Trophoblast cell (in vitro differentiated cells and primary cell): Measurements from ENCODE around the gene ABO.

ENCODE experiments used
- DNase-seq, 2 donors: peaks; one replicate each; pipeline ENCODE4 v3.0.0-alpha.2; 2016
- H2AFZ ChIP-seq: 2 replicates; pipeline ENCODE4 v1.6.1; 2013; ENCODE audit warnings: low read length, moderate library complexity, mild to moderate bottlenecking; ENCODE audit not compliant: insufficient read depth, poor library complexity
- H2AK5ac ChIP-seq: 2 replicates; pipeline ENCODE4 v1.6.1; 2013; ENCODE audit warnings: mild to moderate bottlenecking, low read length
- H2BK120ac ChIP-seq: 2 replicates; pipeline ENCODE4 v1.6.1; 2013; ENCODE audit warnings: low read length, mild to moderate bottlenecking, moderate library complexity; ENCODE audit not compliant: insufficient read depth, poor library complexity
- H2BK12ac ChIP-seq: 2 replicates; pipeline ENCODE4 v1.6.1; 2013; ENCODE audit warnings: mild to moderate bottlenecking, low read length, moderate library complexity
- H2BK5ac ChIP-seq: 2 replicates; pipeline ENCODE4 v1.6.1; 2013; ENCODE audit warnings: low read length, low read depth, moderate library complexity, mild to moderate bottlenecking; ENCODE audit not compliant: poor library complexity
- H3K14ac ChIP-seq: 2 replicates; pipeline ENCODE4 v1.6.1; 2013; ENCODE audit warnings: mild to moderate bottlenecking, low read length
- H3K18ac ChIP-seq: 2 replicates; pipeline ENCODE4 v1.6.1; 2013; ENCODE audit warnings: mild to moderate bottlenecking, low read length
- H3K23ac ChIP-seq: 2 replicates; pipeline ENCODE4 v1.6.1; 2013; ENCODE audit warnings: low read length
- H3K27ac ChIP-seq: 2 replicates; pipeline ENCODE4 v1.5.1; 2013; ENCODE audit warnings: low read depth, mild to moderate bottlenecking, inconsistent platforms, low read length, moderate library complexity
- H3K27me3 ChIP-seq: 2 replicates; pipeline ENCODE4 v1.6.1; 2013; ENCODE audit warnings: inconsistent platforms, mild to moderate bottlenecking, low read length, moderate library complexity; ENCODE audit not compliant: insufficient read depth
- H3K36me3 ChIP-seq, 2 experiments: 1 replicate in 1 of 2; 2 replicates in 1 of 2; pipeline ENCODE4 v1.6.1; 2013; ENCODE audit warnings: low read length in 2 of 2, mild to moderate bottlenecking in 2 of 2, moderate library complexity in 1 of 2; ENCODE audit not compliant: insufficient read depth in 2 of 2, control insufficient read depth in 1 of 2
- H3K4ac ChIP-seq: 2 replicates; pipeline ENCODE4 v1.6.1; 2013; ENCODE audit warnings: low read depth, mild to moderate bottlenecking, low read length, moderate library complexity
- H3K4me1 ChIP-seq, 2 experiments: 1 replicate in 1 of 2; 2 replicates in 1 of 2; pipeline ENCODE4 v1.6.1; 2013; ENCODE audit warnings: low read length in 2 of 2, mild to moderate bottlenecking in 2 of 2, moderate library complexity in 1 of 2; ENCODE audit not compliant: insufficient read depth in 2 of 2, control insufficient read depth in 1 of 2
- H3K4me2 ChIP-seq: 2 replicates; pipeline ENCODE4 v1.6.1; 2013; ENCODE audit warnings: inconsistent platforms, mild to moderate bottlenecking, low read length, moderate library complexity
- H3K4me3 ChIP-seq: 2 replicates; pipeline ENCODE4 v1.5.1; 2013; ENCODE audit warnings: mild to moderate bottlenecking, low read depth, low read length, inconsistent platforms
- H3K79me1 ChIP-seq: one replicate; pipeline ENCODE4 v1.6.1; 2013; ENCODE audit warnings: low read length
- H3K79me2 ChIP-seq: 2 replicates; pipeline ENCODE4 v1.6.1; 2013; ENCODE audit warnings: low read length, mild to moderate bottlenecking; ENCODE audit not compliant: control insufficient read depth, insufficient read depth, poor library complexity
- H3K9ac ChIP-seq: 2 replicates; pipeline ENCODE4 v1.6.1; 2013; ENCODE audit warnings: mild to moderate bottlenecking, low read length
- H3K9me3 ChIP-seq: 2 replicates; pipeline ENCODE4 v1.6.1; 2013; ENCODE audit warnings: low read depth, mild to moderate bottlenecking, control low read depth, inconsistent platforms, low read length; ENCODE audit not compliant: insufficient read depth
- H4K12ac ChIP-seq: 2 replicates; pipeline ENCODE4 v1.6.1; 2013; ENCODE audit warnings: low read depth, mild to moderate bottlenecking, low read length, moderate library complexity
- H4K8ac ChIP-seq: 2 replicates; pipeline ENCODE4 v1.6.1; 2013; ENCODE audit warnings: low read depth, mild to moderate bottlenecking, low read length, moderate library complexity
- H4K91ac ChIP-seq: one replicate; pipeline ENCODE4 v1.6.1; 2013; ENCODE audit warnings: low read depth, mild to moderate bottlenecking, low read length, moderate library complexity
- WGBS: extraction: QIAGEN DNeasy Blood & Tissue Kit; methylation state at CpG from one replicate; pipeline ENCODE4 v1.1.7; 2013; ENCODE audit warnings: missing lambda C conversion rate; ENCODE audit not compliant: insufficient read length, insufficient coverage; ENCODE audit errors: extremely low coverage; 5-methylcytosine and 5-hydroxymethylcytosine counted together

ABO gene

DNA sequence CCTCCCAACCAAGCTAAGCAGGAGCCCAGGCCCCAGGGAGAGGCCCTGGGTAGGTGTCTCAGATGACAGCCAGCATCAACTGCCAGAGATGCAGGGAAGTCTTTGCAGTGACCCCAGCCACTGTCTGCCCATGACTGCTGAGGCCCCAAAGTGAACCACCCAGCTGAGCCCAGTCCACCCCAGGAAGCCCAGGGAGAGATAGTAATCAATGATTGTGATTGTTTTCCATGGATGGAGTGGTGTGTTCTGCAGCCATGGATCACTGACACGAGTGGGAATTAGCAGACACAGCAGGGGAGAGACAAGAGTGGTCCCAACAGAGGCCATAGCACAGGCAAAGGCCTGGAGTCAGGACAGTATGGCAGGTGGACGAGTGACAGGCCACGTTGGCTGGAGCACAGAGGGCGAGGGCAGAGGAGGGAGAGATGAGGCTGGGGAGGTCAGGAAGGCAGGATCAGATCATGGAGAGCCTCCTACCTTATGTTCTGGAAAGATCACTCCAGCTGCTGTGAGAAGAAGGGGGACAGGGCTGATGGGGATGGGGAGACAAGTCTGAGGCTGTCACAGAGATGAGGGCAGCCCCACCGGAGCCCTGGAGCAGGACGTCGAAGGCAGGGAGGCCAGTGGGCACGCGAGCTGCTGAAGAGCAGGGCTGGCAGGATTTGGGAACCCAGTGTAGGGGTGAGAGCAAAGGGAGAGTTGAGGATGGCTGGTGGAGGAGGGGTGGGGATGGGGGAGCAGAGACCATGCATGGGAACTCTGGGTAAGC is 14.5 kb downstream of the ABO start:
- no CpG with 5 or more reads among the region's 9 CpGs for WGBS

GRCh38 chr9:133258061-133259015 is 16.7 kb downstream of the ABO start:
- H2AFZ ChIP-seq = no peak overlapping the region
- no peak overlapping the region for H2BK5ac ChIP-seq
- no peak overlapping the region for H2BK12ac ChIP-seq
- no peak overlapping the region for H2BK120ac ChIP-seq
- no peak overlapping the region for H3K18ac ChIP-seq
- H2AK5ac ChIP-seq = no peak overlapping the region
- no peak overlapping the region for H3K14ac ChIP-seq
- H3K9me3 ChIP-seq = peaks cover 6% of the 10 kb centered on the region
- H4K8ac ChIP-seq = no peak overlapping the region
- no peak overlapping the region for H4K91ac ChIP-seq
- H3K4me1 ChIP-seq = no peaks in the 10 kb centered on the region
- H3K27me3 ChIP-seq = no peaks in the 10 kb centered on the region
- no peak for DNase-seq
- H4K12ac ChIP-seq = no peak overlapping the region
- H3K79me2 ChIP-seq = no peaks in the 10 kb centered on the region
- H3K9ac ChIP-seq = no peak overlapping the region
- no peaks in the 10 kb centered on the region for H3K79me1 ChIP-seq
- no CpG with 5 or more reads among the region's 21 CpGs for WGBS
- H3K4me2 ChIP-seq = no peak overlapping the region
- H3K27ac ChIP-seq = no peak overlapping the region
- H3K23ac ChIP-seq = no peak overlapping the region
- no peak overlapping the region for H3K4ac ChIP-seq
- no peak overlapping the region for H3K4me3 ChIP-seq
- H3K36me3 ChIP-seq = no peaks in the 10 kb centered on the region

More for the DNA sequence above, 14.5 kb downstream of the ABO start:
- no peak overlapping the region for H2BK12ac ChIP-seq
- no peak overlapping the region for H4K12ac ChIP-seq
- no peak overlapping the region for H3K14ac ChIP-seq
- H3K27me3 ChIP-seq = no peaks in the 10 kb centered on the region
- no peak overlapping the region for H3K4ac ChIP-seq
- no peaks in the 10 kb centered on the region for H3K4me1 ChIP-seq
- no peak overlapping the region for H3K9ac ChIP-seq
- no peak overlapping the region for H3K23ac ChIP-seq
- no peaks in the 10 kb centered on the region for H3K79me2 ChIP-seq
- H3K4me2 ChIP-seq = no peak overlapping the region
- no peak for DNase-seq
- no peak overlapping the region for H2BK120ac ChIP-seq
- no peaks in the 10 kb centered on the region for H3K36me3 ChIP-seq
- no peak overlapping the region for H3K18ac ChIP-seq
- no peak overlapping the region for H2AK5ac ChIP-seq
- H2BK5ac ChIP-seq = no peak overlapping the region
- peaks cover 1% of the 10 kb centered on the region for H3K9me3 ChIP-seq
- no peaks in the 10 kb centered on the region for H3K79me1 ChIP-seq
- no peak overlapping the region for H3K27ac ChIP-seq
- H2AFZ ChIP-seq = no peak overlapping the region
- no peak overlapping the region for H4K8ac ChIP-seq
- H3K4me3 ChIP-seq = no peak overlapping the region
- no peak overlapping the region for H4K91ac ChIP-seq

DNA sequence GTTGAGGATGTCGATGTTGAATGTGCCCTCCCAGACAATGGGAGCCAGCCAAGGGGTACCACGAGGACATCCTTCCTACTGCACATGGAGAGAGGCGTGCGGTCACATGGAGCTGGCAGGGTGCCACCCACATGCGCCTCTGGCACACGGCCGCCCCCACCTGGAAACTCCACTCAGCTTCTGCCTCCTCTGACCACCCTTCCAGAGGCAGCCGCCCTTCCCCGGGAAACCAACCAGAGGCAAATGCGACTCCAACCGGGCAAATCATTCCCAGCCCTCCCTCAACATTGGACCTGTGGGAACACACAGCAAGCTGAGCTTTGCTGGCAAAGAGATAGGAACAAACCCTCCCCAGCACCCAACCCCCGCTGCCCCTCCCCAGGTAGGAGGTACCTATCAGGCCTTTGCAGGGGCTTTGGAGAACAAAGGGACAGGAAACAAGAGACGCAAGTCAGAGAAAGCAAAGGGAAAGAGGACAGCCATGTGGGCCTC is 17.5 kb downstream of the ABO start:
- H4K12ac ChIP-seq = no peak overlapping the region
- H3K4ac ChIP-seq = no peak overlapping the region
- no peak overlapping the region for H4K91ac ChIP-seq
- no peak for DNase-seq
- no peak overlapping the region for H2BK120ac ChIP-seq
- no peak overlapping the region for H2AK5ac ChIP-seq
- H2BK12ac ChIP-seq = no peak overlapping the region
- H3K4me3 ChIP-seq = no peak overlapping the region
- no peaks in the 10 kb centered on the region for H3K27me3 ChIP-seq
- peaks cover 6% of the 10 kb centered on the region for H3K9me3 ChIP-seq
- no peak overlapping the region for H3K18ac ChIP-seq
- no peak overlapping the region for H4K8ac ChIP-seq
- no peak overlapping the region for H3K4me2 ChIP-seq
- H2BK5ac ChIP-seq = no peak overlapping the region
- no CpG with 5 or more reads among the region's 13 CpGs for WGBS
- H3K4me1 ChIP-seq = peaks cover 0 to 2% of the 10 kb centered on the region in 2 experiments
- H3K14ac ChIP-seq = no peak overlapping the region
- no peak overlapping the region for H3K9ac ChIP-seq
- no peak overlapping the region for H2AFZ ChIP-seq
- no peaks in the 10 kb centered on the region for H3K36me3 ChIP-seq
- H3K23ac ChIP-seq = no peak overlapping the region
- H3K79me2 ChIP-seq = no peaks in the 10 kb centered on the region
- no peaks in the 10 kb centered on the region for H3K79me1 ChIP-seq
- H3K27ac ChIP-seq = no peak overlapping the region

DNA sequence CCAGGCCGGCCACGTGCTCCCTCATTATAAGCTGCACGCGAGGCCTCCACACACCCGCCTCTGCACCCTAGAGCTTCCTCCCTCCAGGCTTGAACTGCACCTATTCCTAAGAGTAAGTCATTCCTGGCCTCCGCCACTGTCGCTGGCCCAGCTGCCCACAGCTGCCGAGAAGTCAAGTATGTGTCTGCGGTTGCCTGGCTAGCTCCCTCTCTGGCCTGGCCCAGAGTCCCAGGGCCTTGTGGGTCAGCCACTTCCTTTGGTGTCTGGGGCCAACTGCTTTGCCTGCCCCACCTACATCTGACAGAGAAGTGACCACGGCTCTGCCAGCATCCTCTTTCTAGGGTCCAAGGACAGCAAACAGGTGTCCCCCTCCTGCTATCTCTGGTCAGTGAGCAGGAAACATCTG is 18.3 kb downstream of the ABO start:
- H2AFZ ChIP-seq = no peak overlapping the region
- no peak overlapping the region for H4K8ac ChIP-seq
- H4K12ac ChIP-seq = no peak overlapping the region
- no peak overlapping the region for H3K23ac ChIP-seq
- WGBS = no CpG with 5 or more reads among the region's 10 CpGs
- no peaks in the 10 kb centered on the region for H3K79me1 ChIP-seq
- H3K27me3 ChIP-seq = no peaks in the 10 kb centered on the region
- H3K4ac ChIP-seq = no peak overlapping the region
- no peak overlapping the region for H3K14ac ChIP-seq
- no peak overlapping the region for H2BK12ac ChIP-seq
- H4K91ac ChIP-seq = no peak overlapping the region
- no peak for DNase-seq
- no peak overlapping the region for H2BK5ac ChIP-seq
- no peak overlapping the region for H3K4me2 ChIP-seq
- no peak overlapping the region for H3K9ac ChIP-seq
- no peaks in the 10 kb centered on the region for H3K79me2 ChIP-seq
- no peak overlapping the region for H3K18ac ChIP-seq
- H3K4me3 ChIP-seq = no peak overlapping the region
- H3K27ac ChIP-seq = no peak overlapping the region
- no peak overlapping the region for H2BK120ac ChIP-seq
- peaks cover 6% of the 10 kb centered on the region for H3K9me3 ChIP-seq
- H3K4me1 ChIP-seq = peaks cover 2 to 7% of the 10 kb centered on the region in 2 experiments
- H2AK5ac ChIP-seq = no peak overlapping the region
- H3K36me3 ChIP-seq = no peaks in the 10 kb centered on the region
